Measurements from ENCODE around the gene SNX24. TPM values are rescaled to one million over a fixed set of nuclear protein-coding genes. Genes with fewer than 3 reads are reported as not detected.

The SNX24 gene
- total RNA-seq, 2 experiments from 2014 or later, result 2.0 to 2.3 TPM

- no peak for TF ChIP-seq CTCF (IDR thresholded peaks at IDR 0.05)
- Mint-ChIP-seq H3K4me1 (ENCODE audit: low read depth) (peaks cover 9% of the 10 kb centered on the region), H3K36me3 (ENCODE audit: low read depth) (no peaks in the 10 kb centered on the region), H3K4me3 (no peak overlapping the region), H3K9me3 (no peaks in the 10 kb centered on the region), H3K27me3 (peaks cover 39% of the 10 kb centered on the region), H3K27ac (no peak overlapping the region)
- DNase-seq (no peak), ATAC-seq (no peak)
- intact Hi-C loops (cut with micrococcal nuclease), result no loop called here
- ChIA-PET CTCF (no interaction called here), POLR2A (no interaction called here)
Measured at GRCh38 chr5:123033157-123033671, 187.8 kb downstream of the SNX24 start.

- peaks cover 9% of the 10 kb centered on the region for H3K4me1 Mint-ChIP-seq (ENCODE audit: low read depth)
- no peak for TF ChIP-seq CTCF (IDR thresholded peaks at IDR 0.05)
- peak; percentile 66 for ATAC-seq
- peaks cover 47% of the 10 kb centered on the region for H3K27me3 Mint-ChIP-seq
- intact Hi-C loops (cut with micrococcal nuclease), result no loop called here
- no peak overlapping the region for H3K4me3 Mint-ChIP-seq
- CTCF ChIA-PET, result no interaction called here
- H3K27ac Mint-ChIP-seq, result no peak overlapping the region
- H3K9me3 Mint-ChIP-seq, result no peaks in the 10 kb centered on the region
- no peaks in the 10 kb centered on the region for H3K36me3 Mint-ChIP-seq (ENCODE audit: low read depth)
- peak; percentile 43 for DNase-seq
- POLR2A ChIA-PET, result no interaction called here
Measured at GRCh38 chr5:123035360-123035917, 190.0 kb downstream of the SNX24 start.

- POLR2A ChIA-PET, result no interaction called here
- intact Hi-C loops (cut with micrococcal nuclease), result no loop called here
- no peak for TF ChIP-seq CTCF (IDR thresholded peaks at IDR 0.05)
- Mint-ChIP-seq H3K27me3 (peaks cover 47% of the 10 kb centered on the region), H3K27ac (no peak overlapping the region), H3K4me1 (ENCODE audit: low read depth) (peaks cover 9% of the 10 kb centered on the region), H3K4me3 (peak overlapping the region; percentile 53), H3K36me3 (ENCODE audit: low read depth) (no peaks in the 10 kb centered on the region), H3K9me3 (no peaks in the 10 kb centered on the region)
- CTCF ChIA-PET, result no interaction called here
- no peak for ATAC-seq
- DNase-seq, result no peak
Measured at GRCh38 chr5:123035918-123036390, 190.5 kb downstream of the SNX24 start.

GRCh38 chr5:123036391-123037103, 191.1 kb downstream of the SNX24 start, which contains the start of gene PPIC:
Gene PPIC (minus strand): TSS chr5:123036725. CDS start chr5:123036625, 100 bp downstream.
- DNase-seq (peak; percentile 11), ATAC-seq (peak; percentile 49)
- Mint-ChIP-seq H3K4me1 (ENCODE audit: low read depth) (peaks cover 9% of the 10 kb centered on the region), H3K4me3 (peak within 1 kb of the TSS; percentile 53), H3K9me3 (no peaks in the 10 kb centered on the region), H3K27me3 (peaks cover 47% of the 10 kb centered on the region), H3K27ac (no peak within 1 kb of the TSS), H3K36me3 (ENCODE audit: low read depth) (no peaks in the 10 kb centered on the region)
- ChIA-PET POLR2A (no interaction called here), CTCF (no interaction called here)
- no peak for TF ChIP-seq CTCF (IDR thresholded peaks at IDR 0.05)
- intact Hi-C loops (cut with micrococcal nuclease), result no loop called here

- CTCF ChIA-PET, result no interaction called here
- no peaks in the 10 kb centered on the region for H3K36me3 Mint-ChIP-seq (ENCODE audit: low read depth)
- ATAC-seq, result no peak
- TF ChIP-seq CTCF (IDR thresholded peaks at IDR 0.05), result no peak
- H3K4me1 Mint-ChIP-seq (ENCODE audit: low read depth), result peaks cover 9% of the 10 kb centered on the region
- peaks cover 44% of the 10 kb centered on the region for H3K27me3 Mint-ChIP-seq
- no peak overlapping the region for H3K27ac Mint-ChIP-seq
- no peaks in the 10 kb centered on the region for H3K9me3 Mint-ChIP-seq
- intact Hi-C loops (cut with micrococcal nuclease), result no loop called here
- no peak for DNase-seq
- H3K4me3 Mint-ChIP-seq, result peak overlapping the region; percentile 14
- POLR2A ChIA-PET, result no interaction called here
Measured at GRCh38 chr5:123037104-123037418, 191.6 kb downstream of the SNX24 start.

Data from activated CD8-positive, alpha-beta T cell treated with anti-CD3 and anti-CD28 coated beads for 36 hours (primary cell).